NCI-H146 (cell line): ENCODE results near the gene PALLD.

ENCODE experiments used
- DNase-seq: peaks from one replicate; lab custom pipeline; 2025; lab: John Stamatoyannopoulos, UW

PALLD gene

DNA sequence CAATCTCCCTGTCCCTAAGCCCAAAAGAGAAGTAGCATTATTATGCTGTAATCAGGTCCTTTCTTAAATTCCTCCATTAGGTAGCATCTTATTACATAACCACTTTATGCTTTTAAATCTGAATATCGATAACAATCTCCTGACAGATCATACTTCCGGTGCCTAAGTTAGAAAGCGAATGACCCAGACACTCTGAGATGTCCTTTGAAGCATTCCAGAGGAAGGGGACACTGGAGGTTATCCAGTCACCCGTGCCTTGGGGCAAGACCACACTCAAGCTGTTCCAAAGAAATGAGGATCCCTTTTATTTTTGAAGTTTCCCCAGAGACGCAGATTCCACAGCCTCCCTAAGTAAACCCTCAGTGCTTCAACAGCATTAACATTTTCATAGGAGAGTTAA, 125.7 kb downstream of the PALLD start:
- DNase-seq = no peak

- no peak for DNase-seq
Observed at GRCh38 chr4:168623011-168623410, 126.2 kb downstream of the PALLD start.

- no peak for DNase-seq
Observed at GRCh38 chr4:168623484-168623883, 126.6 kb downstream of the PALLD start.

- no peak for DNase-seq
Observed at GRCh38 chr4:168628251-168628650, 131.4 kb downstream of the PALLD start.

- no peak for DNase-seq
Observed at GRCh38 chr4:168629566-168629965, 132.7 kb downstream of the PALLD start.

DNA sequence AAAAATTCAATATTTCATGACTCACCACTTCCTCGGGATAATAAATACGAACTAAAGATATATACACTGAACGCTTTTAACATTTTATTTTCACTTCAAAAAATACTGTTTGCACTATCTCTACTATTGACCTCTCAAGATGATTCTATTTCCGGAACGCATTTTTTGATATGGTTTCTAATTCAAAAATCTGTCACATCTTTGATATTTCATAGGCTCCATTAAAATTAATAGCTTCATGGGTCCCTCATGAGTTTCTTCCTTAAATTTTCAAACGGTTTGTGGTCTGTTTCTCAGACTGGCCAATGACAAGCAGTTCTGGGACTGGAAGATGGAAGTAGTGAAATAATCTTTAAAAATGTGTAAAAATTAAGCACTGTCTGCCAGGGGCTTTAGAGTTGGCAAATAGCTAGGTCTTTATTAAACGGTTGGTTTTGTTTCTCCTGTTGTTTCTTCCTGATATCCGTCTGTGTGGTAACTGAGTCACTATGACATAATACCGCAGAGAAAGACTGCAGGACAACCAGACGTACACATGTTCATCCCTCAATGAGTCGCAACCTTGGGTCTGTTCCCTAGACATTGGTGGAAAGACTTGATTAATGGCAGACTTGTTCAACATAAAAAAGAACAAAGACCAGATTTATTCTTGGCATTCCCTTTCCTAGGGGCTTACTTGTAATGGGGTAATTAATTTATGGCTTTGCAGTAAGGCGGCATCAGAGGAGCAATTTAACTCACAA, 133.8 kb downstream of the PALLD start:
- no peak for DNase-seq

DNA sequence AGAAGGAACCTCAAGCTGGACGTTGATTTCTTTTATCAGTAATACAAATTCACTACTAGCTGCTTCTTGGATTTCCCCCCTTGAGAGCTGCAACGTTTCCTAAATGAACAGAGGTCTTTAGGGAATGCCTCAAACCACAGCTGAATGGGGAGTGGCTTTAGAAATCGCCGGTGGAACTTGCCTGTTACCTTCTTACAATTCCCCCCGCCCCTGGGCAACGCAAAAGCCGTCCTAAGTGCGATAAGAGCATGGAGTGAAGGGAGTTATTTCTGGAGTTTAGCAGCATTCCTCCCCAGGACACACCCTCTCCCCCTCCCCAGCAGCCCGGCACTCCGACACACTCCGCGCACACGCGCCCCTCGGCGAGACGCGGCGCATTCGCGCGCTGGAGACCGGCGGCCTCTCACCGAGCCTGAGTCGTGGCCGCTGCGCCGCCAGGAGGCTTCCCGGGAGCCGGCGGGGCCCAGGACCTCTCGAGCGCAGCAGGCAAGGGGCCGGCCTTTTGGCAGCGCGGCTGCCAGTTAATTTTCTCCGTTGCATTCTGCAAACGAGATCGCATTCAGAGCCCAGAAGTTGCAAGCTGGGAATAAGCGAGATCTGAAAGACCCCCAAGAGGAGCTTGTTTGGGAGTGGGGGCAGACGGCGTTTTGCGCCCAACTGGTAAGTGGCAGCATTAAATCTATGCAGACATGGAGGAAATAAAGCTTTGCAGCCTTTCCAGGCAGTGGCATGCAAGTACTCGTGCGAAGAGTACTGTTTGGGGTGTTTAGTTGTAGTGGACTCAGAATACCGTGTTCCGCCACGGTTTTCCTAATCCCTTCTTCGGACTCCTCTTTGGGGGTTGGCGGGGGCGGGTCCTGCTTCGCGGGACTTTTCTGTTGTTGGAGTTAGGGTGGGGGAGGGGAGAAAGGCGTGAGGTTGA, 134.7 kb downstream of the PALLD start:
- no peak for DNase-seq

GRCh38 chr4:168632301-168632725, 135.5 kb downstream of the PALLD start:
- DNase-seq = no peak

GRCh38 chr4:168633064-168633463, 136.2 kb downstream of the PALLD start:
- DNase-seq = no peak

- DNase-seq = no peak
Observed at GRCh38 chr4:168633496-168633895, 136.6 kb downstream of the PALLD start.

DNA sequence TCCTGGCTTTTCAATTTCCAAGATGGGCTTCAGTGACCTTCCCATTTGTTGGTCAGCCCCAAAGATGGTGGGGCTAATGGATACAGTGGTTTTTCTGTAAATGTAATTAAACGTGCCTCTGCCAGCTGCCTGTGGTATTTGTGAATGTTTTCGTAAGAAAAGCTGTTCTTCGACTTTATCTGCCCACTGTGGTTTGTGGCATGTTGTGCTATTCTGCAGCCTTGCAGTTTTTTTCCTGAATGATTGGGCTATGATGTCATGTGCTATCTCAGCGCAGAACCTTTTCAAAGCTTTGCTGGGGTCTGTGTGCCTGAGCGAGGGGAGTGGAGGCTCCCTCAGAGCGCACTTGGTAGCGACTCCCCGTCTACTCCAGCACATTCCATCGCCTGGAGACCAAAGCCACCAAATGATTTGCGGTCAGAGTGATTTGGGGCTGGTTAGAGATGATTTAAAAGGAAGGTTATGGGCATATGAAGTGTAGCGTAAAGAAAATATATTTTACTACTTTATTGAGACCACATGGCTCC, 137.5 kb downstream of the PALLD start:
- DNase-seq = no peak

DNA sequence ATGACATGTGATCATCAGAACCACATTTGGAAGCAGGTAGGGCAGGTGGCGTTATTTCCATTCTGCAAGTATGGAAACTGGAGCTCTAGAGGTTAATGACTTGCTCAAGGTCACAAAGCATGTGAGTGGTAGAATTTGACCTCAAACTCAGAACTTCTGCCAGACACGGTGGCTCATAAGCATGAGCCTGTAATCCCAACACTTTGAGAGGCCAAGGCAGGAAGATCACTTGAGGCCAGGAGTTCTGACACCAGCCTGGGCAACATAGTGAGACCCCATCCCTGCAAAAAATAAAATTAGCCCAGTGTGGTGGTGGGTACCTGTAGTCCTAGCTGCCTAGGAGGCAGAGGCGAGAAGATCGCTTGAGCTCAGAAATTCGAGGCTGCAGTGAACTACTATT, 139.2 kb downstream of the PALLD start:
- no peak for DNase-seq

GRCh38 chr4:168636506-168637196, 139.8 kb downstream of the PALLD start:
- no peak for DNase-seq

DNA sequence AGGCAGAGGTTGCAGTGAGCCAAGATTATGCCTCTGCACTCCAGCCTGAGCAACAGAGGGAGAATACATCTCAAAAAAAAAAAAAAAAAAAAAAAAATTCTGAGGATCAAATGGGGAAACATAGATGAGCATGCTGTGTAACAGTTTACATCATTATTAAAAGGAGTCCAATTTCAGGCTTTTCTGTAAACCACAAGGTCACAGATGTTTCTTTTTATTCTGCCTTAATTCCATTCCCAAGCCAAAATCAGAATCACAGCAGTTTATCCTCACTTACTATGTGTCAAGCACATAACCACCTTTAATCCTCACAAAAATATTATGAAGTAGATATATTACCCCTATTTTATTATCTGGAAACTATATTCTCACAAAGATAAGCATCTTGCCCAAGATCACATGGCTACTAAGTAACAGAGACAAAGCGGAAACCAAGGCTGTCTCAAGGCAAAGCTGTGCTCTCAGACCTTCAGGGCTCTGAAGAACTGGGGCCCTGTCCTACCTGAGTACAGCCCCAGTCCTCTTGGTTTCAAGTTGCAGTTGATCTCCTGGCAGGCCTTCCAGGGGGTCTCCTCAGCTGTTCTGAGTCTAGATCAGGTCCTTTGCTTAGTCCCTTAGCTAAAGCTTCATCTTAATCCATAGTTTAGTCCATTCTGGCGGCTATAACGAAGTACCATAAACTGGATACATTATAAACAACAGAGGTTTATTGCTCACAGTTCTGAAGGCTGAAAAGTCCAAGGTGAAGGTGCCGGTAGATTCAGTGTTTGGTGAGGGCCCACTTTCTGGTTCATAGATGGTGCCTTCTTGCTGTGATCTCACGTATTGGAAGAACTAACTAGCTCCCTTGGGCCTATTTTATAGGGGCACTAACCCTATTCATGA, 141.3 kb downstream of the PALLD start:
- no peak for DNase-seq

- no peak for DNase-seq
Observed at GRCh38 chr4:168639914-168640313, 143.1 kb downstream of the PALLD start.

DNA sequence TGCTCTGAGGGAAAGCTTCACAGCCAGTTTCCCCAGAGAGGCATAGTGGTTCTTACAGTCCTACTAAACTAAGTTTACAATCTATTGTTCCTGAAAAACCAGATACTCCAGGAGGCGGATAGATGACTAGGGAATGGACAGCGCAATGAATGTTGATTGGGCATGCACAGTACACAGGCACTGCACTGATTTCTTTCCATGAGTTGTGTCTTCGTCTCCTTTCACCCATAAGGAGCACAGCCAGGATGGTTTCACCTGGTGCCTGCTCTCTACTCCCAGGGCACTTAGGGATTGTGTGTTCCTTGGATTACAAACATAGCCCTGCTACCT, 144.9 kb downstream of the PALLD start:
- DNase-seq = no peak

DNA sequence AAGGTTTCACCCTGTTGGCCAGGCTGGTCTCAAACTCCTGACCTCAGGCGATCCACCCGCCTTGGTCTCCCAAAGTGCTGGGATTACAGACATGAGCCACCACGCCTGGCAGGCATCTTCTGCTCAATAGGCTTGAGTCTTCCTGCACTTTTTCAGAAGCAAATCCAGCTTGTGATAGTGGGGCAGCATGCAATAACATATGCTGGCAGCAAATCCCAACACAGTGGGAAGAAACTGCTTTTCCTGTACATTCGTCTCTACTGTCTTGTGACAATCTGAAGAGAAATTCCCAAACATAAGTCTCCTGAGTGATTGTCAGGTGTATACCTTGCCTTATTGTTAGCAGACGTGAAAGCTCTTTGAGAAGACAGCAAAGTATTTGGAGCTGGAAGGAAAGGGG, 145.7 kb downstream of the PALLD start:
- no peak for DNase-seq

DNA sequence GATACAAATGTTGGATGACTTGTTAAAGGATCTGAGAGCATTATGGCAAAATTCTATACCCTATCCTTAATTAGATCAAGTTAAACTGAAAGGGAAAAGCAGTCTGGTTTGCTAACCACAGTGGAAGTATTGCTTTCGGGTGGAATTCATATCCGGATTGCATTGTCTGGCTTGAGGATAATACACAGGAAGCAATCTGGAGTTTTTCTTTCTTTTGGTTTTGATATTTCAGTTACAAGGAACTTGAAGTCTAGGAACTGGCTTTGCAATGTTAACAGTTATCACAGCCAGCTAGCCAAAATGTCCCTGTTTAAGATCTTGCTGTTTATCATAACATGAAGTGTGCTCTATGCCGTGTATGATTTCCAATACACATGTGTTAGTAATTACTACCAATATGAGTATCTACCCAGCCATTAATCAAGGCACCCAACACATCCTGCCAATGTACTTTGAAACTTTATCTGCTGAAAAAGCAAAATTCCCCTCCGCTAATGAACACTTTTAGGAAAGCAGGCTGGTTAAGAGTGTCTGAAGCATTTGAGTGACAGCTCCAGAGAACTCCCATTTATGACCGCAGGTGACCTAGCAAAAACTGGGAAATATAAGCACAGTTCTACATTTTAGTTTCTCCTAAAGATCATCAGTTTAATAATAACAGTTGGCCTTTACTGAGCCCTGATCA, 146.4 kb downstream of the PALLD start:
- no peak for DNase-seq

DNA sequence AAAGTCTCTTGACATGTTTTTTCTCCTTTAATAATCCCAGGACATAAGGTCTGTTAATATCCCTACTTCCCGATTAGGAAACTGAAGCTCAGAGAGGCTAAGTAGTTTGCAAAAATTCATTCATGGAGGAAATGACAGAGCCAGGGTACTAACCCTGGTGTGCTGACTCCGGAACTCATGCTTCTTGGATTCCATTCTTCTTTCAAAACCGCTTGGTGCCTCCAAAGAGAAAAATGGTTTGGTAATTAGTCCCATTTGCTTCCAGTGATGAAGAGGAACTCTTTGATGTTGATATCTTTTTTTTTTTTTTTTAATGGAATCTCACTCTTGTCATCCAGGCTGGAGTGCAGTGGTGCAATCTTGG, 146.9 kb downstream of the PALLD start:
- no peak for DNase-seq

DNA sequence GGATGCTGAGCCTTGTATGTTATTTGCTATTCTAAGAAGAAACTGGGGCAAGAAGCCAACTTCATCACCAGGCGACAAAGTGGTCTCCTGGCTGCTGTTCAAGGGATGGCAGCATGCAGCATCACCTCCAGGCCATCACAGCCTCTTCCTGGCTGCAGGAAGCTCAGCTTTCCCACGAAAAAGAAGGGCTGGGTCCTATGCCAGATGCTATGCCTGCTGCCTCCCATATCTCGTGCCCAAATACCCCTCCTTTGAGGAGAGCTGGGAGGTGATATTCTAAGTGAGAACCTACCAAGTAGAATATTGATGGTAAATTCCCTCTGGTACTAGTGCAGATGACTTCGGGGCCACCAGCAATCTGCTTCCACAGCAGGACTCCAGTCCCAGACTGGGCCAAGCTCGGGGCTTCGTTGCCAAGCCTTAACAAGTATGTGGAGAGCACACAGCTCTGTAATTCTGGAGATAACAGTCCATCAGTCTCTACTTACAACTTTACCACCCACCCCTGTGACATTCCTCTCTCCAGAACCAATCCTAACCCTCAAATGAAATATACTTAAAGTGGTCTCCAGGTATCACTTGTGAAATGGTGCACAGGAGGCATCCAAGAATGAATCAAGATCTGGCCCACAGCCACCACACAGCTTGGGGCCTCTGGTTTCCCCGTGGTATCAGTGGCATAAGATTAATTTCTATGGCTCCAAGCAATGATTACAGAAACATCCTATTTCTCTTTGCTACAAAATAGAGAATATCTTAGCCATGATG, 149.3 kb downstream of the PALLD start:
- no peak for DNase-seq
